ENCODE measurements around the gene AGO1. TPM values are rescaled to one million over a fixed set of nuclear protein-coding genes. Genes with fewer than 3 reads are reported as not detected.
A peak's percentile ranks its signal among the peaks of the same experiment; 100 is the strongest.

The AGO1 gene
- 10 to 100 TPM; 32.1 to 35.7 (median 33.7) TPM for total RNA-seq

DNA sequence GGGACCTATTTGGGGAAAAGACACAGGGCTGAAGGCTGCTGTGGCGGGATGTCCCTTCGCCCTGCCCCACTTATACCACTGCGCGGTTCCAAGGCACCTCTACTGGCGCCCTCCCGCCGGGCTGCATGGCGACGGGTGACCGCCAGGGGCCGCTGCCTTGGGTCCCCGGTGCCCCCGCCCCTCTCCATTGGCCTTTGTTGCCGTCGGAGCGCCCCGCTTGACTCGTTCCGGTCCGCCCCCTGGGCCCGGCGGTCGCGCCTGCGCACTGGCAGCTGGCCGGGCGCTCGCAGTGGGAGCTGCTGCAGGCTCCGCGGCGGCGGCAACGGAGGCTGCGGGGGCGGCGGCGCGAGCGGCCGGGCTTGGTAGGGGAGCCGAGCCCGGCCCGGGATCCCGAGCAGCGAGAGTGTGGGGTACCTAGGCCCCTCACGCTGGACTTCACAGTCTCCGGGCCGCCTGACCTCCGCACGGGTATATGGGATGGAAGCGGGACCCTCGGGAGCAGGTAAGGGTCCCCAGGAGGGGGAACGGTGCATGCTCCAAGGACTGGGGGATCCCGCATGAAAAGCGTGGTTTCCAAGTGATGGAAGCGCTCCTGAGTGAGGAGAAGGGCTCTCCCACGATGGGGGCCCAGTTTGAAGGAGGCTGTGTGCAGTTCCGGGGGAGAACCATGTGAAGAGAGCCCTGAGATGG is at the start of gene AGO1:
Gene AGO1 (plus strand): TSS at position 265 of the 690 bp plus-strand sequence. CDS start 213 bp downstream, at position 478.
- peak within 1 kb of the TSS; percentile 96 for H3K4me3 Mint-ChIP-seq
- peaks cover 2% of the 10 kb centered on the region for H3K27me3 Mint-ChIP-seq (ENCODE audit: low read depth)
- DNase-seq: peak; percentile 96

DNA sequence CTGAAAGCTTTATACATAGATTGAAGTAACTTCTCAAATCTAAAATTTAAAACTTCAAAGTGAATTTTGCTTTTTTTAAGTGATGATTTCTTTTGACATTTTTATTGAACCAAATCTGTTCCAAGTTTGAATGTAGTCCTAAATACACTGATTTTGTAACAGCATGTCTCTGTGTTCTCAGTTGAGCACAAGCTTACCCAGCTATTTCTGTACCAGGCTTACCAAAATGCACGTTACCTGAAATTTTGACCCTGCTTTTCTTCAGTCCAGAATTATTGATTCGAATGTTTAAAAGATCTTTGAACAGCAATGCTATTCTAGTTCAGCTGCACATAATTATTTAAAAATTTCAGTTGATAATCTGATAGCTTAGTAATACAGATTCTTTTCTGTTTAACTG is 49.6 kb upstream of the AGO1 start:
- peaks cover 38% of the 10 kb centered on the region for H3K36me3 Mint-ChIP-seq (ENCODE audit: insufficient read depth)
- DNase-seq (no peak), ATAC-seq (no peak)
- H3K9me3 Mint-ChIP-seq: no peaks in the 10 kb centered on the region
- H3K27me3 Mint-ChIP-seq (ENCODE audit: low read depth): no peaks in the 10 kb centered on the region
- no peaks in the 10 kb centered on the region for H3K4me1 Mint-ChIP-seq (ENCODE audit: low read depth)
- no peak overlapping the region for H3K4me3 Mint-ChIP-seq

More for the DNA sequence above, at the start of gene AGO1:
- no peaks in the 10 kb centered on the region for H3K9me3 Mint-ChIP-seq
- peaks cover 5% of the 10 kb centered on the region for H3K36me3 Mint-ChIP-seq (ENCODE audit: insufficient read depth)
- ATAC-seq: peak; percentile 92 to 93
- peaks cover 50% of the 10 kb centered on the region for H3K4me1 Mint-ChIP-seq (ENCODE audit: low read depth)

DNA sequence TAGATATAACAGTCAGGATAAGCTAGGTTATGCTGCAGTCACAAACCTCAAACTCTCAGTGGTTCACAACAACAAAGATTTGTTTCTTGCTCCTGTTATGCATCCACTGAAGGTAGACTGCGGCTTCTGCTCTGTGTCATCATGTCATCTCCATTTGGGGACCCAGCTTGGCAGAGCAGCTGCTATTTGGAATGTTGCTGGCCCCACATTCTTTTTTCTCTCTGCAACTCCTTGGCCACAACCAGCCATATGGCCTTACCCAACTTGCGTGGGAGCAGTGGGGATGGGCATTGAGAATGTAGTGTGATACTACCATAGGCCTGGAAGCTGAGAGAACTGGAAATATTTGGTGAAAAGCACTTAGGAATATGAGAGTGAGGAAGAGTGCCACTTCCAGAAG is 48.8 kb upstream of the AGO1 start:
- Mint-ChIP-seq H3K9me3 (no peaks in the 10 kb centered on the region), H3K4me1 (ENCODE audit: low read depth) (no peaks in the 10 kb centered on the region), H3K27me3 (ENCODE audit: low read depth) (no peaks in the 10 kb centered on the region), H3K4me3 (no peak overlapping the region), H3K36me3 (ENCODE audit: insufficient read depth) (peaks cover 42% of the 10 kb centered on the region)
- DNase-seq (no peak), ATAC-seq (no peak)

DNA sequence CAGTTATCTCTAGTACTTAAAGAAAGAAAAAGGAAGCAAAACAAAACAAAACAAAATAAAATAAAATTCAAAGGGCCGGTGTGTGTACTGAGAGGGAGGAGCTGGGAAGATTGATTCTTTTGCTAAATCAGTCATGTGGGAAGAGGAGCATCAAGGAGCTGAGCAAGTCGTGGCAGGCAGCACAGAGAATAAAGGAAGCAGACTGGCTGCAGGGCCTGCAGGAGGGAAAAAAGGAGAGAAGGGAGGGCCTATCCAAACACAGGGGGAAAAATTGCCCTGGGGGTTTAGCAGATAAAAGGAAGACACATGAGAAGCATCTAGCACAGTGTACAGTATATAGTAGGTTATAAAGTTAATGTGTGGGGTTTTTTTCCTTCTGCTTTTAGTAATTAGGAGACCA is 47.6 kb upstream of the AGO1 start:
- H3K36me3 Mint-ChIP-seq (ENCODE audit: insufficient read depth): peaks cover 46% of the 10 kb centered on the region
- H3K4me1 Mint-ChIP-seq (ENCODE audit: low read depth): no peaks in the 10 kb centered on the region
- no peaks in the 10 kb centered on the region for H3K9me3 Mint-ChIP-seq
- no peaks in the 10 kb centered on the region for H3K27me3 Mint-ChIP-seq (ENCODE audit: low read depth)
- H3K4me3 Mint-ChIP-seq: no peak overlapping the region
- DNase-seq: no peak
- ATAC-seq: no peak

DNA sequence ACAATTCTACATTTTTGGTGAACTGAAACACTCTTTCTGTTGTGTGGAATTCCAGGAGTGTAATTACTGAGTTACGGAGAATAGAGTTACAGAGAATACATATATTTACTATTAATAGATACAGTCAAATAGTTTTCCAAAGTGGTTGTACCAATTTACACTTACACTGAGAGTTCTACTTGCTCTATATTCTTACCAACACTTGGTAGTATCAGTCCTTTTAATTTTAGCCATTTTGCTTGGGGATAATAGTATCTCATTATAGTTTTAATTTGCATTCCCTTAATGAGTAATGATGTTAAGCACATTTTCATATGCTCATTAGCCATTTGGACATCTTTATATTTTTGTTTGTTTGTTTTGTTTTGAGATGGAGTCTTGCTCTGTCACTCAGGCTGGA is 46.3 kb upstream of the AGO1 start:
- H3K36me3 Mint-ChIP-seq (ENCODE audit: insufficient read depth): peaks cover 50% of the 10 kb centered on the region

DNA sequence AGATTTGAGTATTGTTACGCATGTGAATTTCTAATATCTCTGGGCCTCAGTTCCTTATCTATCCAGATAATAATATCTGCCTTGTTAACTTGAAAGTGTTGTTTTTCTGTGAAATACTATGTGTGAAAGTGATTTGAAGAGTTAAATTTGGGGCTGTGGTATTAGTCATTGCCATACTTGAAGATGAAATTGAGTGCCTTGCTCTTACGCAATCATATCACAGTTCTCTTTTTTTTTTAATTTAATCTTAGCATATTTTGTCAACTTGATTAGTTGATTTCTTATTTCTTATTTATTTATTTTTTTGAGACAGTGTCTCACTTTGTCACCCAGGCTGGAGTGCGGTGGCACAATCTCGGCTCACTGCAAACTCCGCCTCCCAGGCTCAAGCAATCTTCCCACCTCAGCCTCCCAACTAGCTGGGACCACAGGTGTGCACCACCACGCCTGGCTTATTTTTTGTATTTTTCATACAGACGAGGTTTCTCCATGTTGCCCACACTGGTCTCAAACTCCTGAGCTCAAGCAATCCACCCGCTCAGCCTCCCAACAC is 44.2 kb upstream of the AGO1 start:
- Mint-ChIP-seq H3K4me1 (ENCODE audit: low read depth) (no peaks in the 10 kb centered on the region), H3K4me3 (no peak overlapping the region), H3K36me3 (ENCODE audit: insufficient read depth) (peaks cover 48% of the 10 kb centered on the region), H3K27me3 (ENCODE audit: low read depth) (no peaks in the 10 kb centered on the region), H3K9me3 (no peaks in the 10 kb centered on the region)
- ATAC-seq: no peak
- no peak for DNase-seq

More for the DNA sequence above, 46.3 kb upstream of the AGO1 start:
- ATAC-seq (no peak), DNase-seq (no peak)
- Mint-ChIP-seq H3K4me1 (ENCODE audit: low read depth) (no peaks in the 10 kb centered on the region), H3K9me3 (no peaks in the 10 kb centered on the region), H3K27me3 (ENCODE audit: low read depth) (no peaks in the 10 kb centered on the region), H3K4me3 (no peak overlapping the region)

DNA sequence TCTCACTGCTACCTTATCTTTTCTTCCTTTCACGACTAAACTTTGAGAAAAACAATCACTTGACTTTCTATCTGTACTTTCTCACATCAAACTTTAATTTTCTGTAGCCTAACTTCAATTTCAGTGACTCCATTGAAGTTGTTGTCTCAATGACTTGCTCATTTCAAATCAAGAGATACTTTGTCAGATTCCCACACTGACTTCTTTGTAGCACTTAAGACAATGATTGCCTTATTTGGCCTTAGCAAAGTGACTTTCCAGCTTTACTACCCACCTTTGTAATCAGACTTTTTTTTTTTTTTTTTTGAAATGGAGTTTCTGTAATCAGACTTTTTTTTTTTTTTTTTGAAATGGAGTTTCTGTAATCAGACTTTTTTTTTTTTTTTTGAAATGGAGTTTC is 38.2 kb upstream of the AGO1 start:
- Mint-ChIP-seq H3K9me3 (no peaks in the 10 kb centered on the region), H3K27me3 (ENCODE audit: low read depth) (no peaks in the 10 kb centered on the region), H3K4me1 (ENCODE audit: low read depth) (no peaks in the 10 kb centered on the region), H3K36me3 (ENCODE audit: insufficient read depth) (peaks cover 24% of the 10 kb centered on the region), H3K4me3 (no peak overlapping the region)
- DNase-seq (no peak), ATAC-seq (no peak)

DNA sequence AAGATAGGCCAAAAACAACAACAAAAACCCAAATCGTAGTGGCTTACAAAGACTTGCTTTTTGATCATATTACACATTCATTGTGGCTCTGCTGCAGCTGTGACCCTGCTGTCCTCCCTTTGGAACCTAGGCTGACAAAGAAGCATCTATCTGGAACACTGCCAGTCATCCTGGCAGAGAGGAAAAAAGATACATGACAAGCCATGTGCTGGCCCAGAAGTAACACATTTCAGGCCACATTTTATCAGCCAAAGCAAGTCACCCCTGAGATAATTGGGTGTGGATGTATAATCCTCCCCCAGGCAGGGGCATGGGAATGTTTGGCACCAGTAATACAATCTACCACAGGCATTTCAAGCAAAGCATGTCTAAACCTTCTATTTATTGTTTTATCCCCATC is 37.2 kb upstream of the AGO1 start:
- no peaks in the 10 kb centered on the region for H3K4me1 Mint-ChIP-seq (ENCODE audit: low read depth)
- H3K27me3 Mint-ChIP-seq (ENCODE audit: low read depth): no peaks in the 10 kb centered on the region
- H3K9me3 Mint-ChIP-seq: no peaks in the 10 kb centered on the region
- peaks cover 26% of the 10 kb centered on the region for H3K36me3 Mint-ChIP-seq (ENCODE audit: insufficient read depth)
- no peak overlapping the region for H3K4me3 Mint-ChIP-seq
- ATAC-seq (no peak), DNase-seq (no peak)

DNA sequence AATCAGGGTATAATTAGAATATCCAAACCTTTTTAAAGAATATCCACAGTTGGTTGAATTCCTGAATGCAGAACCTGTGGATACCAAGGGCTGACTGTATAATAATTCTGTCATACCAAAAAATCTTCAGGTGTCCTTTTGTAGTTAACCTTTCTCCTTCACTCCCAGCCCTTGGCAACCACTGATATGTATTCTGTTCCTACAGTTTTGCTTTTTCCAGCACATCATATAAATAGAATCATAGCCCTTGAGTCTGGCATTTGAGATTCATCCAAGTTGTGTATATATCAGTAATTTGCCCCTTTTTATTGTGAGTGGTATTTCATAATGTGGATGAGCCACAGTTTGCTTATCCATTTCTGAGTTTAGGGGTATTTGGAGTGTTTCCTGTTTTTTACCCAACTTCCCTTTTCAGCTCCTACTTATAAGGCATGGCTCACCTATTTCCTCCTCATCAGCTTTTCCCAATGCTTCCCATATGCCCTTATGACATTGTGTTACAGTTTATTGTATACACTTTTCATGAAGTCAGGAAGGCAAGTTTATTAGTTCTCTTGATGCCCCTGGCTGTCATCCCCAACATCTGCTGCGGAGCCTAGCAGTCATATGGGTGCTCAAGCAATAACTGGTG is 35.0 kb upstream of the AGO1 start:
- no peak overlapping the region for H3K4me3 Mint-ChIP-seq
- no peaks in the 10 kb centered on the region for H3K4me1 Mint-ChIP-seq (ENCODE audit: low read depth)
- H3K36me3 Mint-ChIP-seq (ENCODE audit: insufficient read depth): peaks cover 21% of the 10 kb centered on the region
- H3K9me3 Mint-ChIP-seq: no peaks in the 10 kb centered on the region
- ATAC-seq (no peak), DNase-seq (no peak)
- no peaks in the 10 kb centered on the region for H3K27me3 Mint-ChIP-seq (ENCODE audit: low read depth)

DNA sequence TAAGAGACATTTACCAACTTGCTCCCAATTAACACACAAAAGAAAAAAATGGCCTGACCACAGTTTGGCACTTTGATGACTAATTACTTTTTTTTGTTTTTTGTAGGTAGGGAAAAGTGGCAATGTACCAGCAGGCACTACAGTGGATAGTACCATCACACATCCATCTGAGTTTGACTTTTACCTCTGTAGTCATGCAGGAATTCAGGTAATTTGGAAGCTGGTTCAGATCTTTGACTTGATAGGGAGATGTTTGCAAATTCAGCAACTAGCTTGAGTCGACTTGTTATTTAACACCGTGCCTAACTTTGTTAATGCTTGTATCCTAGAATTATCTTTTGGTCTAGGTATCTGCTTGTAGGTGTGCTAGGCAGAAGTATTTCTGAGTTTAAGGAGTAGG is 33.0 kb upstream of the AGO1 start:
- Mint-ChIP-seq H3K9me3 (no peaks in the 10 kb centered on the region), H3K4me3 (no peak overlapping the region), H3K36me3 (ENCODE audit: insufficient read depth) (peaks cover 25% of the 10 kb centered on the region), H3K27me3 (ENCODE audit: low read depth) (no peaks in the 10 kb centered on the region), H3K4me1 (ENCODE audit: low read depth) (no peaks in the 10 kb centered on the region)
- ATAC-seq: no peak
- DNase-seq: no peak

DNA sequence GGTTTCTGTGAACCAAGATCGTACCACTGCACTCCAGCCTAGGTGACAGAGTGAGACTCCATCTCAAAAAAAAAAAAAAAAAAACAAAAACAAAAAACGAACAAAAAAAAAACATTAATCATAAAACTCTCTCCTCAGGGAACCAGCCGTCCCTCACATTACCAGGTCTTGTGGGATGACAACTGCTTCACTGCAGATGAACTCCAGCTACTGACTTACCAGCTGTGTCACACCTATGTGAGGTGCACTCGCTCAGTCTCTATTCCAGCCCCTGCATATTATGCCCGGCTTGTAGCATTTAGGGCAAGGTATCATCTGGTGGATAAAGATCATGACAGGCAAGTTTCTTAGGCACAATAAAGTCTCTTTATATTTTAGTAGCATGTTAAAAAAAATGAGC is 32.3 kb upstream of the AGO1 start:
- DNase-seq (no peak), ATAC-seq (no peak)
- Mint-ChIP-seq H3K4me1 (ENCODE audit: low read depth) (no peaks in the 10 kb centered on the region), H3K27me3 (ENCODE audit: low read depth) (no peaks in the 10 kb centered on the region), H3K9me3 (no peaks in the 10 kb centered on the region), H3K36me3 (ENCODE audit: insufficient read depth) (peaks cover 22% of the 10 kb centered on the region), H3K4me3 (no peak overlapping the region)

DNA sequence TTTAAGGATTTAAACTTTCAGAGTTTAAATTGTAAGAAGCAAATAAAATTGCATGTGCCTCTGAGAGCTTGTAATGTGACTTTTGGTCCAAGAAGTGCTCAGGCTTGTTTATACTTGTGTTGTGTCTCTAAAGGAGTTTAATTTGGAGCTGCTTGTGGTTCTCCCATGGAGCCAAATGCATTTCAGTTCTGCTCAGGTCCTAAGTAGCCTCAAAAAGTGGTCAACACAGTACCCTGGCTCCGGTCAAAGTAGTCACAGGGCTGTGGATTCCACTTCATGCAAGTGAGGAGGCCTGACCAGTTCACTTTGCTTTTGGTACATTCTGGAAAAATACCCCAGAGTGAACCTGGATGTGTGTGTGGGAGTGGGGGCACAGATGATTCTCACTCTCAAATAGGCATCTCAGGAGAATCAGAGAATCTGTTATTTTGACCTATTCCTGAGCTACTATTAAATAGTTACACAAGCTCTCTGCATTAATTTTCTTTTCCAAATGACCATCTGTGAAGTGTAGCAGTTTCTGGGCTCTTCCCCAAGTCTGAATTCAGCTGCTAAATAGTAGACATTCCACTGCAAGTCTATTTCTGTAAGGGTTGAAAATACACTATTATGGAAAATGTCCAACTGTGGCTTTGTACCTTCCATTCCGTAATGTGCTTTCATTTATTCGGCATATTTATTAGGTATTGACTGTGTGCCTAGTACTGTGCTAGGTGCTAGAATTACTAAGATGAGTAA is 31.7 kb upstream of the AGO1 start:
- H3K4me1 Mint-ChIP-seq (ENCODE audit: low read depth): no peaks in the 10 kb centered on the region
- ATAC-seq: no peak
- H3K4me3 Mint-ChIP-seq: no peak overlapping the region
- H3K36me3 Mint-ChIP-seq (ENCODE audit: insufficient read depth): peaks cover 25% of the 10 kb centered on the region
- DNase-seq: no peak
- H3K9me3 Mint-ChIP-seq: no peaks in the 10 kb centered on the region
- H3K27me3 Mint-ChIP-seq (ENCODE audit: low read depth): no peaks in the 10 kb centered on the region

DNA sequence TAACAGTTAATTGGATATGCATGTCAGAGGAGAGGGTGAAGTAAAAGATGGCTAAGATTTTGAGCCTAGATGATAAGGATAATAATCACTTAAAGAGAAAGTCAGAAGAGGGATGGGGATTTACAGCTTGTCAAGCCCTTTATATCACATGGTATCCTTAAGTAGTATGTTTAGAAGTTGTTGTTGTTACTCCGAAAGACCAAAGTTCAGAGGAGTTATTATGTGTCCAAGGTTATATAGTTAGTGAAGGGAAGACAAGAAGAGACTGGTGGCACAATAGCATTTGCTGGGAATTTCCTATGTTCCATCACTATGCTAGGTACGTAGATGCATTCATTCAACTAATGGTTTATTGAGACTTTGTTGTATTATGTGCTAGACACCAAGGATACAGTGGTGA is 30.8 kb upstream of the AGO1 start:
- H3K4me3 Mint-ChIP-seq: no peak overlapping the region
- ATAC-seq: no peak
- H3K36me3 Mint-ChIP-seq (ENCODE audit: insufficient read depth): peaks cover 25% of the 10 kb centered on the region
- no peaks in the 10 kb centered on the region for H3K27me3 Mint-ChIP-seq (ENCODE audit: low read depth)
- DNase-seq: no peak
- H3K9me3 Mint-ChIP-seq: no peaks in the 10 kb centered on the region
- H3K4me1 Mint-ChIP-seq (ENCODE audit: low read depth): no peaks in the 10 kb centered on the region

DNA sequence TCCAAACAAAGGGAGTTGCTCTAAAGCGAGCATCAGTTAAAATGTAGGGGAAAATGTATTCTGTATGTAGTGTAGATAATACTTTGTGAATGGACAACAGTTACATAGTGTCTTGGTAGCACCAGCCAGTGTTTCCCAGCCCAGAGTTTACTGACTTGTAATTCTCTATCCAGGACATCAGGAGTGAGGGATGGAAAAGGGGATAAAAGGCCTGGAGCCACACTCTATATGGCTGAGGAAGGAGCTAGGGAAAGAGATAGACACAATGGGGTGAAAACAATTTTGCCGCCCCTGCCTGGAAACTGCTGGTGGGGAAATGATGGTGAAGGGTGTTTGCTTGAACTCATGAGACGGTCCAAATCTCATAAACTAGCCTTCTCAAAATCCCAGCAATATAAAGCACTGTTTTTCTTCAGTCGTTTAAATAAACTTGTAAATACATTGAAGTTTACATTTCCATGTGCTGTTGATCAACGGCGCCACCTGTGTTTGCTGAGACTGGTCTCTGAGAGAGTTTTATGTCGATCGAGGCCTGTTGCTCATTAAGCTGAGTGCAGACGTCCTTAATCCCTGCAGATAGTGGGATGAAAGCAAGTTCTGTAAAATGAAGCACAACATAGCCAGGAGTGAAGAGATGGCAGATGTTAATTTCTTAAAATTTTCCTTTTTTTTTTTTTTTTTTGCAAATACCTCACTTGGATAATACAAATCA is 27.9 kb upstream of the AGO1 start:
- Mint-ChIP-seq H3K9me3 (no peaks in the 10 kb centered on the region), H3K36me3 (ENCODE audit: insufficient read depth) (peaks cover 21% of the 10 kb centered on the region)
- no peak for ATAC-seq

More for the DNA sequence above, 27.9 kb upstream of the AGO1 start:
- Mint-ChIP-seq H3K4me3 (no peak overlapping the region), H3K27me3 (ENCODE audit: low read depth) (no peaks in the 10 kb centered on the region), H3K4me1 (ENCODE audit: low read depth) (no peaks in the 10 kb centered on the region)
- no peak for DNase-seq

Data from activated T-cell treated with anti-CD3 and anti-CD28 coated beads, Interleukin-2, amount 50 U/mL, for 4 hours (primary cell).